HepG2 (cell line): ENCODE data around the gene CDK14. TPM values are rescaled to one million over a fixed set of nuclear protein-coding genes. Genes with fewer than 3 reads are reported as not detected.

Source experiments
- ATAC-seq: fragments of 200-7000 bp; cut with Tn5 transposase; 3 replicates; pipeline ENCODE4 v1.9.1; 2020; ENCODE audit warnings: mild to moderate bottlenecking, moderate library complexity
- BruUV-seq: library from RNA; stranded (reverse); fragments of 400-500 nt; replicated peaks from 2 replicates; lab custom pipeline; 2021; lab: Mats Ljungman, UMichigan
- CTCF ChIA-PET: fragments of 300-600 bp; formaldehyde crosslinking; extraction: SDS; loops from one replicate; lab custom pipeline; 2021; ENCODE audit warnings: low total read pairs, inconsistent platforms, low intra/inter-chr PET ratio; lab: Yijun Ruan, JAX
- POLR2A ChIA-PET: fragments of 350-600 bp; sonication (Branson Sonifier 250); formaldehyde crosslinking; loops from one replicate; lab custom pipeline; 2020; ENCODE audit warnings: antibody characterized with exemption, inconsistent platforms; lab: Yijun Ruan, JAX
- DNase-seq: peaks from one replicate; pipeline ENCODE4 v3.0.0-alpha.2; 2015; ENCODE audit warnings: low spot score
- FAIRE-seq: peaks from 3 replicates; lab custom pipeline; 2011; peaks lifted over from hg19 to GRCh38; lab: Jason Lieb, UNC
- H2AFZ ChIP-seq: one replicate; pipeline ENCODE4 v1.6.1; 2011; ENCODE audit warnings: low read length, inconsistent platforms
- H3K27ac ChIP-seq: fragments of 300-600 bp; 3 replicates; pipeline ENCODE4 v1.8.0; 2011; ENCODE audit warnings: mixed run types, mild to moderate bottlenecking, mixed read lengths, low read length, inconsistent platforms; ENCODE audit not compliant: insufficient read depth; ENCODE audit errors: extremely low read length
- H3K27me3 ChIP-seq, 2 experiments: fragments of 200-600 bp in 1 of 2; 2 replicates in 1 of 2; 3 replicates in 1 of 2; pipeline versions ENCODE4 v1.6.0 to v1.8.0; 2011; ENCODE audit warnings: low read length in 2 of 2, mild to moderate bottlenecking in 2 of 2, moderate library complexity in 2 of 2, inconsistent platforms in 1 of 2; ENCODE audit not compliant: insufficient read depth in 2 of 2, control insufficient read depth in 1 of 2
- H3K36me3 ChIP-seq, 2 experiments: fragments of 200-600 bp in 1 of 2; replicated peaks in 1 of 2; 2 replicates in 1 of 2; 3 replicates in 1 of 2; pipeline versions ENCODE4 v1.5.1 to v1.8.0; 2011; ENCODE audit warnings: low read length in 2 of 2, inconsistent platforms in 1 of 2; ENCODE audit not compliant: insufficient read depth in 2 of 2, control insufficient read depth in 1 of 2
- H3K4me1 ChIP-seq: 2 replicates; pipeline ENCODE4 v1.5.1; 2012; ENCODE audit warnings: low read length, inconsistent platforms; ENCODE audit not compliant: insufficient read depth
- H3K4me2 ChIP-seq: 2 replicates; pipeline ENCODE4 v1.6.0; 2011; ENCODE audit warnings: low read depth, low read length, inconsistent platforms
- H3K4me3 ChIP-seq, 3 experiments: fragments of 200-600 bp in 1 of 3; sonication (generic), shearing (Covaris generic) in 1 of 3; replicated peaks in 1 of 3; 2 replicates each; pipeline ENCODE4 v1.5.1; 2011 to 2016; ENCODE audit warnings: low read length in 3 of 3, inconsistent platforms in 2 of 3, low read depth in 2 of 3, mild to moderate bottlenecking in 2 of 3, control low read depth in 1 of 3, mixed read lengths in 1 of 3; ENCODE audit not compliant: insufficient read depth in 1 of 3
- H3K79me2 ChIP-seq: one replicate; pipeline ENCODE4 v1.6.1; 2011; ENCODE audit warnings: low read length, inconsistent platforms; ENCODE audit not compliant: insufficient read depth
- H3K9ac ChIP-seq: 2 replicates; pipeline ENCODE4 v1.6.0; 2011; ENCODE audit warnings: mild to moderate bottlenecking, low read depth, low read length, inconsistent platforms; ENCODE audit not compliant: insufficient read depth
- H3K9me3 ChIP-seq: 2 replicates; pipeline ENCODE4 v1.5.1; 2012; ENCODE audit warnings: mild to moderate bottlenecking, low read length
- H4K20me1 ChIP-seq: 2 replicates; pipeline ENCODE4 v1.6.0; 2011; ENCODE audit warnings: inconsistent platforms, mild to moderate bottlenecking, low read length, moderate library complexity; ENCODE audit not compliant: insufficient read depth
- CHD4 ChIP-seq: fragments of 200-600 bp; sonication (generic); IDR thresholded peaks from 2 replicates; pipeline ENCODE4 v1.7.0; 2017; ENCODE audit warnings: mild to moderate bottlenecking, low read length, borderline replicate concordance
- ETV6 ChIP-seq: sonication (generic); formaldehyde crosslinking; conservative IDR thresholded peaks from 2 replicates; pipeline ENCODE4 v1.4.0; 2020; ENCODE audit warnings: missing genetic modification reagents
- HMGXB3 ChIP-seq: sonication (generic); formaldehyde crosslinking; IDR thresholded peaks from 2 replicates; pipeline ENCODE4 v1.4.0; 2020; ENCODE audit warnings: missing genetic modification reagents, borderline replicate concordance
- KIAA2018 ChIP-seq: sonication (generic); formaldehyde crosslinking; IDR thresholded peaks from 2 replicates; pipeline ENCODE4 v1.5.0; 2020; ENCODE audit warnings: mild to moderate bottlenecking, missing genetic modification reagents, borderline replicate concordance
- MAFF ChIP-seq: IDR thresholded peaks from 2 replicates; pipeline ENCODE4 v1.6.1; 2011; ENCODE audit warnings: low read depth, low read length, improper control_type of control experiment
- SAFB2 ChIP-seq: sonication (generic); formaldehyde crosslinking; IDR thresholded peaks from 2 replicates; pipeline ENCODE4 v1.5.1; 2020; ENCODE audit warnings: missing genetic modification reagents, low read depth, mild to moderate bottlenecking, borderline replicate concordance
- SRSF9 ChIP-seq: fragments of 200-400 bp; formaldehyde crosslinking; IDR thresholded peaks from 2 replicates; pipeline ENCODE4 v1.6.1; 2018; ENCODE audit warnings: borderline replicate concordance, mild to moderate bottlenecking, low read depth, low read length; ENCODE audit not compliant: insufficient read depth, poor library complexity, severe bottlenecking
- ZNF484 ChIP-seq: sonication (generic); formaldehyde crosslinking; IDR thresholded peaks from 2 replicates; pipeline ENCODE4 v1.5.1; 2020; ENCODE audit warnings: mild to moderate bottlenecking, low read depth, missing genetic modification reagents, borderline replicate concordance
- ZNF775 ChIP-seq: sonication (generic); formaldehyde crosslinking; IDR thresholded peaks from 2 replicates; pipeline ENCODE4 v1.4.0; 2020; ENCODE audit warnings: missing genetic modification reagents, mild to moderate bottlenecking, moderate library complexity, borderline replicate concordance
- ZSCAN22 ChIP-seq: sonication (generic); formaldehyde crosslinking; IDR thresholded peaks from 2 replicates; pipeline ENCODE4 v1.4.0; 2020; ENCODE audit warnings: mild to moderate bottlenecking, missing genetic modification reagents
- WGBS: methylation state at CpG from one replicate; pipeline ENCODE4 v1.1.6; 2017; ENCODE audit warnings: low lambda C conversion rate; 5-methylcytosine and 5-hydroxymethylcytosine counted together
- in situ Hi-C: cut with HindIII; loops from 2 replicates; pipeline ENCODE4 v1.10.0; 2017; ENCODE audit warnings: low pct_unique_long_range_greater_than_20kb; ENCODE audit not compliant: extremely low pct_ligation_motif_present
- intact Hi-C: fragments of 100-400 bp; cut with micrococcal nuclease; formaldehyde crosslinking; loops from one replicate; pipeline ENCODE4 v1.10.0; 2022; ENCODE audit not compliant: unreplicated experiment
- polyA plus RNA-seq, 8 experiments: library from polyadenylated mRNA; depleted of rRNA in 3 of 8; stranded (reverse) in 7 of 8; unstranded in 1 of 8; fragments of >200 nt; fragmentation: Illumina TruSeq in 4 of 8; extraction: Trizol in 4 of 8; gene quantifications; 2 replicates each; pipeline versions ENCODE4 v1.2.1 to v1.2.3, GENCODE V29; 2011 to 2016; ENCODE audit warnings: low read depth in 4 of 8, missing spikeins in 1 of 8, mixed read lengths in 1 of 8; ENCODE audit not compliant: insufficient read depth in 1 of 8
- total RNA-seq, 5 experiments: library from RNA; depleted of rRNA; stranded (reverse); fragments of >200 nt; fragmentation: Illumina TruSeq; extraction: Trizol; gene quantifications; 2 replicates each; pipeline ENCODE4 v1.2.3, GENCODE V29; 2016; ENCODE audit warnings: low read depth in 1 of 5
- TF ChIP-seq, protein P1 (sequence below): sonication (generic); formaldehyde crosslinking; IDR thresholded peaks from 2 replicates; pipeline ENCODE4 v1.5.0; 2020; ENCODE audit warnings: missing genetic modification reagents, mild to moderate bottlenecking, borderline replicate concordance

The CDK14 gene
- total and polyA plus RNA-seq, 2 of the 13 experiments (the other 11 are each of a cell fraction or from before 2014, with no cell fraction given): 0.26 to 0.71 TPM

GRCh38 chr7:90774706-90775105 lies 178.6 kb downstream of the CDK14 start:
- Histone ChIP-seq H2AFZ (no peak overlapping the region), H3K9me3 (no peaks in the 10 kb centered on the region), H3K27me3 (peaks cover 0 to 13% of the 10 kb centered on the region in 2 experiments; a peak in 2 of 5 replicates), H3K36me3 (no peaks in the 10 kb centered on the region), H3K4me2 (no peak overlapping the region), H3K4me1 (peaks cover 21% of the 10 kb centered on the region), H3K9ac (no peak overlapping the region), H4K20me1 (no peaks in the 10 kb centered on the region), H3K4me3 (no peak overlapping the region), H3K27ac (no peak overlapping the region), H3K79me2 (no peaks in the 10 kb centered on the region)
- ChIA-PET POLR2A (no interaction called here), CTCF (no interaction called here)
- ATAC-seq (no peak), FAIRE-seq (no peak), DNase-seq (no peak)
- WGBS: 30% methylated on average over 3 of the region's 3 CpGs
- no TSS peak for BruUV-seq
- in situ Hi-C loops: no loop called here
- intact Hi-C loops: loop anchor here (10.0 kb wide), 1 partner anchor 460 kb away; no protein-coding TSS in a partner anchor
- TF ChIP-seq ZNF484 (no peak), MAFF (no peak), SAFB2 (CRISPR knock-in tag) (no peak), KIAA2018 (CRISPR knock-in tag) (no peak), ETV6 (CRISPR knock-in tag) (no peak), SRSF9 (no peak), HMGXB3 (CRISPR knock-in tag) (no peak), ZSCAN22 (CRISPR knock-in tag) (no peak), ZNF775 (CRISPR knock-in tag) (no peak), CHD4 (no peak)
- TF ChIP-seq, protein P1, sequence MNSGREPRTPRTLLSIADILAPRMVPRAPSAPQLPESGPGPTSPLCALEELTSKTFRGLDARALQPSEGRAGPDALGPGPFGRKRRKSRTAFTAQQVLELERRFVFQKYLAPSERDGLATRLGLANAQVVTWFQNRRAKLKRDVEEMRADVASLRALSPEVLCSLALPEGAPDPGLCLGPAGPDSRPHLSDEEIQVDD: no peak
